AG20443 (cell line): ENCODE measurements around the gene TMCC2.
"Not testable (repeated sequence)": the region's sequence is repeated elsewhere in the genome, so short reads cannot be mapped to it uniquely, and the experiment has no call there.

Experiments used
- DNase-seq: peaks from one replicate; pipeline ENCODE4 v3.0.0; 2012; ENCODE audit warnings: low spot score, mixed read lengths

TMCC2 gene

GRCh38 chr1:205280666-205281395 lies 53.1 kb downstream of the TMCC2 start:
- DNase-seq, result not testable (repeated sequence)

GRCh38 chr1:205283270-205284147 lies 55.8 kb downstream of the TMCC2 start:
- no peak for DNase-seq

GRCh38 chr1:205284420-205285144 lies 56.8 kb downstream of the TMCC2 start:
- DNase-seq, result peak; percentile 97

- DNase-seq, result no peak
Measured at GRCh38 chr1:205285381-205286101, 57.8 kb downstream of the TMCC2 start.

GRCh38 chr1:205286335-205286950 lies 58.7 kb downstream of the TMCC2 start:
- DNase-seq, result peak; percentile 42

- no peak for DNase-seq
Measured at GRCh38 chr1:205287076-205287475, 59.3 kb downstream of the TMCC2 start.

GRCh38 chr1:205287767-205288559 lies 60.2 kb downstream of the TMCC2 start:
- DNase-seq, result no peak

GRCh38 chr1:205291596-205291995 lies 63.9 kb downstream of the TMCC2 start:
- no peak for DNase-seq

- DNase-seq, result no peak
Measured at GRCh38 chr1:205293350-205294074, 65.8 kb downstream of the TMCC2 start.

- peak; percentile 73 for DNase-seq
Measured at GRCh38 chr1:205294175-205294917, 66.6 kb downstream of the TMCC2 start.

GRCh38 chr1:205294934-205295333 lies 67.2 kb downstream of the TMCC2 start:
- no peak for DNase-seq

- DNase-seq, result no peak
Measured at GRCh38 chr1:205296154-205296553, 68.4 kb downstream of the TMCC2 start.

GRCh38 chr1:205297546-205298177 lies 69.9 kb downstream of the TMCC2 start:
- not testable (repeated sequence) for DNase-seq

GRCh38 chr1:205298191-205298994 lies 70.6 kb downstream of the TMCC2 start:
- DNase-seq, result peak; percentile 91

GRCh38 chr1:205300149-205300548 lies 72.4 kb downstream of the TMCC2 start:
- DNase-seq, result no peak

- DNase-seq, result peak; percentile 94
Measured at GRCh38 chr1:205301205-205301821, 73.6 kb downstream of the TMCC2 start.
